Measurements from ENCODE around the gene LRTM2. TPM values are rescaled to one million over a fixed set of nuclear protein-coding genes. Genes with fewer than 3 reads are reported as not detected.

Gene LRTM2
- not detected in 2 replicates for total RNA-seq

DNA sequence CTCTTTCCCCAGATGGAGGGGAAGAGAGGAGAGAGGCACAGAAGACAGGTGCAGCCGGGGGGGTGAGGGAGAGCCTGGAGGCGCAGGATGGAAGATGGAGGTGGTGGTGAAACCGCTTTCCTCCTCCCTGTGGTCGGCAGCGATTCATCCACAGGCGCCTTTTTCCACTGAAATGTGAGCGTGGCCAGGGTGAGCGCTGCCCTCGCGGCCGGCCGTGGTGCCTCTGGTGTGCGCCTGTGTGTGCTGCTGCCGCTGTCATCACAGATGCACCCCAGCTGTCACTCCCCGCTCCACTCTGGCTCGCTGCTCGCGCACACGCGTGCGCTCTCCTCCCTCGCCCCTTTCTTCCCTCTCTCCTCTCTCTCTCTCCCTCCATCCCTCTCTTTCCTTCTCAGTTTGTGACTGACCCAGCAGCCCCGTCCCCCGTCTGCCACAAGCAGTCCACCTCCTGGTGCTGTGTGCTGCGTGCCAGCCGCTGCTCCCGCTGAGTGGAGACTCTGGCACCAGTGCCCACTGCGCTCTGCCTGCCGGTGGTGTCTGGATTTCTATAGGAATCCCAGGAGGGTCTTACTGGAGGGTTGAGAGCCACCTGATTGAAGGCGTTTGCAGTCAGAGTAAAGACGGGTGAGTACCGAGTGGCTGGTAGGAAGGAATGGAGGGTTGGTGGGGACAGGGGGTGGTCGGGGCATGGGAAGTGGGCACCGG lies at the start of gene LRTM2:
Gene LRTM2 (plus strand): TSS at position 375 of the 705 bp plus-strand sequence. CDS start 7,584 bp downstream, outside the sequence.

Other genes starting within 250 kb of the LRTM2 start
- 9.2 and 14.9 TPM in 2 replicates for gene FBXL14, start 226.0 kb upstream of the LRTM2 start, total RNA-seq
- gene WNT5B, start 191.3 kb upstream of the LRTM2 start, total RNA-seq: 8.6 and 32.8 TPM in 2 replicates
- 24.8 and 41.1 TPM in 2 replicates for gene ADIPOR2, start 129.5 kb upstream of the LRTM2 start, total RNA-seq
- gene CACNA2D4, start 98.1 kb downstream of the LRTM2 start, total RNA-seq: 0.39 and 1.8 TPM in 2 replicates
- 16.4 and 27.7 TPM in 2 replicates for gene DCP1B, start 183.9 kb downstream of the LRTM2 start, total RNA-seq
- gene CACNA1C, start 232.4 kb downstream of the LRTM2 start, total RNA-seq: 2.6 and 4.3 TPM in 2 replicates